Raji (cell line): ENCODE data around the gene HAS3.

Experiments used
- POLR2A ChIP-seq: IDR thresholded peaks from 2 replicates; pipeline ENCODE4 v1.6.1; 2011; ENCODE audit warnings: low read depth, low read length, control low read depth; ENCODE audit not compliant: insufficient read depth

Gene HAS3

DNA sequence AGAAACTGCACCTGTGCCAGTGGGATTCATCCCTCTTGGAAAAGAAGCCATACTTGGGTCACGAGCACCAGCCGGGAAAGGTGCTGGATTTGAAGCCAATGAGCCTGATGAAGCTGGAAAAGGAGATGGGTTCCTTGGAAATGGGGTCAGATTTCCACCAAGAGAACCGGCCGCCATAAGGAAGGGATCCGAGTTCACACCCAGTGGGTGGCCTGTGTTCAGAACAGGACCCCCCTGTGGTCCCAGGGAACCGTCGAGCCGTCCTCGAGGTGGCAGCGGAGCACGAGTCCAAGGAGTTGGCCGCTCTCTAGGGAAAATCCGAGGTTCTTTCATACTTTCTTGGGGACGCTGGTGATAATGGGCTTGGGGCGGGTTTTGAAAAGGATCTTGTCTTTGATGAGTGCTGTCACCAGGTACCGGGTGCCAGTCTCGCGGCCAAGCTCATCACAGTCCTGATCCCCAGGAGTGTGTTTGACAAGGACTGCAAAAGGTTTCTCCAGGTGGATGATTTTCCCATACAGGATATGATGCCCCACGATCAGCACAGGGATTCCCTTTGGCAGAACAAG is 14.7 kb downstream of the HAS3 start:
- TF ChIP-seq POLR2A: no peak

DNA sequence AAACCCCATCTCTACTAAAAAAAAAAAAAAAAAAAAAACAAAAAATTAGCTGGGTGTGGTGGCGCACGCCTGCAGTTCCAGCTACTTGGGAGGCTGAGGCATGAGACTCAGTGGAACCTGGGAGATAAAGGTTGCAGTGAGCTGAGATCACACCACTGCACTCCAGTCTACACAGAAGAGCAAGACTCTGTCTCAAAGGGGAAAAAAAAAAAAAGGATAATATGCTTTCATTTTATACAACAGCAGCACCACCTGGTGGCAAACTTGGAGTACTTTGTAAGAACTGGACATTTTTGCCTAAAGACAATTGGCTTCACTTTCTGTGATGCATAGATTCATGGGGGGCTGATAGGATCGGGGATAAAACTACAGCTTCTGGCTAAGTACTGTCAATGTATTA is 18.5 kb downstream of the HAS3 start:
- TF ChIP-seq POLR2A: no peak

DNA sequence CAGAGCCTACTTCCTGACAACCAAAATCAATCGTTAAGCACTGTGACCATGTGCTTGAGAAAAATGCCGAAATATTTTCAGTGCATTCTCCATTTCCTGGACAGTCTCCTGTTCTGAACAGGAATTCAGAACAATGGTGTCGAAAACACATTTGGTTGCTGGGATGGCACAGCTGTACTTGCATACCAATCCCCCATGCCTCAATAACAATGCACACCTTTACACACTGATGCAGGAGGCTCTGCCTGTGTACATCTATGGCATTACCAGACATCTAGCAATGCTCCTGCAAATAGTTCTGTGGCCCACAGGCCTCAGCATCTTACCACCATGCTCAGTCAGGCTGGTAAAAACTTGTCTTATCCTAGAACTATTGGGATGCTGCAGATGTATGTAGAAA is 20.8 kb downstream of the HAS3 start:
- TF ChIP-seq POLR2A: no peak

DNA sequence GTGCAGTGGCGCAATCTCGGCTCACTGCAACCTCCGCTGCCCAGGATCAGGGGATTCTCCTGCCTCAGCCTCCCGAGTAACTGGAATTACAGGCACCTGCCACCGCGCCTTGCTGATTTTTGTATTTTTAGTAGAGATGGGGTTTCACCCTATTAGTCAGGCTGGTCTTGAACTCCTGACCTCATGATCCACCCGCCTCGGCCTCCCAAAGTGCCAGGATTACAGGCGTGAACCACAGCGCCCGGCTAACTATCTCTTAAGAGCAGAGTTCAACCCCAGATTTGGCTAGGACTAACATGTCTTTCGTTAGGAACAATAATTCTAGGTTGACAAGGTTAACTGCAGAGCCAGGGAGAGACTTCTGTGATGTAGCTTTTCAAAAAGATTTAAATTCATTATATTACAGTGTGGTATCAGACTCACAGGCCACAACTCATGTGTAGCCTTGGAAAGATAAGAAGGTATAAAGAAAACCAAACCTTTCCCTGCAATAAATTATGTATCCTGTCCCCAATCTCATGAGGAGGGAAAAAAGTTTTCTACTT is 22.6 kb downstream of the HAS3 start:
- no peak for TF ChIP-seq POLR2A

DNA sequence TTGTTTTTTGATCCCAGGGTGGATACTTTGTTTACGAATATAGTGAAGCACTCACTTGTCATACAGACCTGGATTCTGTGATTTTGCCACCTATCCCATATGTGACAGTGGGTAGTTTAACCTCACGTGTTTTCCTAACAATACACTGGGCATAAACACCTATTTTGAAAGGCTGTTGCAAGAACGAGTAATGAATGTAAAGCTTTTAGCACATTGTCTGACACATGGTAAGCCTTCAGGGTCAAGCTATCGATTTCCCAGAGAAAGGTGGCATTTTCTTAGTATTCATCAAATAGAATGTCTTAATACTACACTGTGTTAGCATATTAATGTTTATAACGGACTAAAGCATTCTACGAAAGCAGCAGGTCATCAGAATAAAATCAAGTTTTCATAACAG is 25.0 kb downstream of the HAS3 start:
- no peak for TF ChIP-seq POLR2A

DNA sequence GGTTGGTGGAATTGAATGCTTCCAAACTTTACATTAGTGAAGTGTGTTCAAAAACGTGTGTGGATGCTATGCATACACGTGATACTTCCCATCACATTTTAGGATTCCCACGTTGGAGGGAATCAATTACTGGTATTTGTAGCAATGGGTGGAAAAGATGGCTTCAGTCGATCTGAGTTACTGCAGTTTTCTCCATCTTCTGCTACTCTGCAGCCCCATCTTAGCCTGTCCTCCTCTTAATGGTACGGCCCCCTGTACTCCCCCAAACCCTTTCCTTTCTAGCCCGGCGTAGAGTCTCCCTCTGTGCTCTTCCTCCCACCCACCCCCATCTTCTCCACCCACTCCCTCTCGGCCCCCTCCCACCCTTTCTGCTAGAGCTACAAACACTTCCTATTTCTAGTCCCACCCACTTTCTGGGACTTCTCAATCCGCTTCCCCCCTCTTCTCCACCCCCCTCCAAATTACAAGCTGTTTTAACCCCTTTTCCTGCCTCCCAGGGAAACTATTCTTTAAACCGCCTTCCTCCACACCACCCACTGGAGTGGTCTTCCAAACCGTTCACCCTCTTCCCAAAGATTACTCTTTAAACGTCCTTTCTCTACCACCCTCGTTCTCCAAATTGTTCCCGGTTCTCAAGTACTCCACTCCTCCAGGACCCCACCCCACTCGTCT is 25.9 kb downstream of the HAS3 start:
- no peak for TF ChIP-seq POLR2A

DNA sequence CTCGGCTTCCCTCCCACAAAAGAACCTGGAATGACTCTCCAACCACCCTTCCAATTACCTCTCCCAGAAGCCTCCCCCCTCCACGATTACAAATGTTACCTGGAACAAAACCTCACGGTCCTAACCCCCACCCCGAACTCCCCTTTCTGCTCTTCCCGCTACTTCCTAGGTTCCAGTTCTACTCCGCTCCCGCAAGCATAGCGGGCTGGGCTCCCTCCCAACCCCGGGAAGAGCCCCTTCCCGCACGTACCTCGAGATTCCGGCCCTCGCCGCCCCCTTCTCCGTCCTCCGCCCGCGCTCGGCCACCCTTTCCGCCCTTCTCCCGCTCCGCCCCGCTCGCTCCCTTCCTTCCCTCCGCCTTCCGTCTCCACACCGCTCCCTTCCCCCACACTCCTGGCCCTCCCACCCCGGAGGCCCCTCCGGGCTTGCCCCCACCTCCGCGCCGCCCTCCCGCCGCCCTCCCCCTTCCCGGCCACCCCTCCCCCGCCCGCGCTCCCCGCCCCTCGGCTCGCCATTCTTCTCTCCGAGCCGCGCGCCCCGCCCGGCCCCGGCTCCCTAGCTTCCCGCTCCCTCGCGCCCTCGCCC is 26.5 kb downstream of the HAS3 start:
- no peak; the same call in 1 of the 2 replicates for TF ChIP-seq POLR2A

DNA sequence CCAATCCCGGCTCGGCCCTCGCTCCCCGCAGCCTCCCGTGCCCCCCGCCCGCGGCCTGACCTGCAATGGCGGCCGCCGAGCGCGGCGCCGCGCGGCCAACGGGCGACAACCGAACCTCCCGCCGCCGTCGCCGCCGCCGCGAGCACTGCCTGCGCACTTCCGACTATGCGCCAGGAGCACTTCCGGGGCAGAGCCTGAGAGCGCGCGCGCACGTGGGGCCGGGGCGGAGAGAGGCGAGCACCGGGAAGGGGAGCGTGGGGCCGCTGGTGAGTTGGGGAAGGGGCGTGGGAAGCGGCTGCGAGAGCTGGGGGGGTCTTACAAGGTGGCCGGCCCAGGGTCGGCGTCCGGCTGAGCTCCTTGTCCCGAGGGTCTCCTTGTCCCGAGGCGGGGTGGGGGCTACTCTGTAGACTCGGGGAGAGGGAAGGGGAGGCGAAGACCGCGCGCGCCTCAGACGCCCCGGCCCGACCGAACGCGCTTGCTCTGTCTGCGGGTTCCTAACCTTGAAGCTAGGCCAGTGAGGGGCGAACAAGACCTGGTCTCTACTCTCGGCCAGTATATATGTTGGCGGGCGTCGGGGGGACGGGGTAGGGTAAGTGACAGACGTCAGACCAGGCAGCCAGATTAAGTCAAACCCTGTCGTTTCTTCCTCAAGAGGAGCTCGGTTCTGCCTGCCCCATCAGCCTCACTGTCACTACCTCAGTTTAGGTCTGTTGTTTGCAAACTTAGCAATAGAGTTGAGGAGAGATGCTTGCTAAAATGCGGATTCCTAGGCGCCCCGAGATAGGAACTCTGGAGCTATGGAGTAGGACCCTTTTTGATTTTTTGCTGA is 27.2 kb downstream of the HAS3 start, which contains the start of the genes CHTF8 and UTP4:
TSS of gene CHTF8 (minus strand) at position 165 of the 829 bp plus-strand sequence. CDS start 11,130 bp downstream, outside the sequence.
TSS of gene UTP4 (plus strand) at position 226 of the 829 bp plus-strand sequence. CDS start 811 bp downstream, outside the sequence.
- peak; percentile 77; the same call in 1 of the 2 replicates for TF ChIP-seq POLR2A

DNA sequence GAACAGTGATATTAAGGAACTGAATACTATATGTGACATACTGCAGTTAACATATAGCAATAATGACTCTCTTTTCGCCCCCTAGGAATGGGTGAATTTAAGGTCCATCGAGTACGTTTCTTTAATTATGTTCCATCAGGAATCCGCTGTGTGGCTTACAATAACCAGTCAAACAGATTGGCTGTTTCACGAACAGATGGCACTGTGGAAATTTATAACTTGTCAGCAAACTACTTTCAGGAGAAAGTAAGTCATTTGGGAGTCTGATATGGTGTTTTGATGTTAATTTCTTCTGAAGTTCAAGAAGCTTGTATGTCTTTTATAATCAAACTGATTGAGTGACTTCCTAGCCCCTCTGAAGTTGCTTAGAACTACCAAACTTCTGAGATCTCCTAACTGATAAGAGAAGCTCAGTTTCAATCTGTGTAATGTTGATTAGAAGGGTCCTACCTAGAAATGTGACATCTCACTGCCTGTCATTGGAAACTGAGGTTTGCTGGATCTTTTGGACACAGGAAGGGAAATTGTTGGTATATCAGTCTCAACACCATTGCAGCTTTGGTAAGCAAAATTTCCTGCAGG is 28.0 kb downstream of the HAS3 start:
- no peak for TF ChIP-seq POLR2A

DNA sequence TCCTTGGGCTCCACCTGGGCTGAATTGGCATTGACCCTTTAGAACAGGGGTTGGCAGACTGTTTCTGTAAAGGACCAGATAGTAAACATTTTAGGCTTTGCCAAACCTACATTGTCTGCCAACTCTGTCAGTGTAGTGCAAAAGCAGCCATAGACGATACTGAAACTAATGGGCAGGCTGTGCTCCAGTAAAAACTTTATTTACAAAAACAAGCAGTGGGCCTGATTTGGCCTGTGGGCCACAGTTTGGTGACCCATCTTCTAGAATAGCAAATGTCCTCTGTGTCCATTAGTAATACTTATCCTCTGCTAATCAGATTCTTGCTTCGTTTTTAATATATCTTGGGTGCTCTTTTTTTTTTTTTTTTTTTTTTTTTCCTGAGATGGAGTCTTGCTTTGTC is 33.2 kb downstream of the HAS3 start:
- TF ChIP-seq POLR2A: no peak

DNA sequence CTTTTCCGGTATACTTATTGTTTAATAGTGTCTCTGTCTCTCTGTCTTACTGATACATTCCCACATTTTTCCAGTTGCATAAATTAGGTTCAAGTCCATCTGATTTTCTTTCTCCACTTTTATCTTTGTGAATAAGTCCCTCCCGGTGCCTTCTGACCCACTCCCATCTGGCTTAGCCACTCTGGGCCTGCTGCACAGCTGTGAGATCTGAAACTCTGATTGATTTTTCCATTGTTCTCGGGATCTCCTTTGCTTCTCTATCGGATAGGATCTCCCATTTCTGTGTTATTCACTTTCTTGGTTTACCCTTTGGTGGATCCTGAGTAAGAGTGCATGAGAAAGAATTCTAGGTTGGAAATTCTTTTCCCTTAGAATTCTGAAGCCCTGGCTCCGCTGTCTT is 35.6 kb downstream of the HAS3 start:
- TF ChIP-seq POLR2A: no peak

DNA sequence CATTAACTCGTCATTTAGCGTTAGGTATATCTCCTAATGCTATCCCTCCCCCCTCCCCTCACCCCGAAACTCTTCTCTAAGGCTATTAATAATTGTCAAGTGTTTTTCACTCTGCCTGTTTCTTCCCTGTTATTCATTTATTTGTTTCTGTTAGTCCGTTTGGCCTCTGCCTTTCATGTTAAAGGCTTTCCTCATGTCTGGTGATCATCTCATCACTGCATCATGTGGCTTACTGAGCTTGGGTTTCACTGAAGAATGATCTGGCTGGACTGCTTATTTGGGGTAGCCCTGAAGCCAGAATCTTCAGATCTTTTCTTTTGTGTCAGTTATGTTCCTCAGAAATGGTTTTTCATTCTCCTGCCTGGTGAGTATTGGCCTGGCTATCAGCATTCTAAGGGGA is 36.5 kb downstream of the HAS3 start:
- TF ChIP-seq POLR2A: no peak

DNA sequence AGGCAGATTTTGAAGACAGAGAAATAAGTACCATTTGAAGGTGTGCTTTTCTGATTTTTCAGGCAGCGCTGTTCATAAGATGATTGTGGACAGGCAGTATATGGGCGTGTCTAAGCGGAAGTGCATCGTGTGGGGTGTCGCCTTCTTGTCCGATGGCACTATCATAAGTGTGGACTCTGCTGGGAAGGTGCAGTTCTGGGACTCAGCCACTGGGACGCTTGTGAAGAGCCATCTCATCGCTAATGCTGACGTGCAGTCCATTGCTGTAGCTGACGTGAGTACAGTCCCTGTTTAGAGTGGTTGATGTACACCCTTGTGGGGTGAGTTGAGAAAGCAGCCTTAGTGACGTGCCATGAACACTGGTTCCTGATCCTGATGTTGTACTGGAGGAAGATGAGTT is 37.7 kb downstream of the HAS3 start:
- TF ChIP-seq POLR2A: no peak

DNA sequence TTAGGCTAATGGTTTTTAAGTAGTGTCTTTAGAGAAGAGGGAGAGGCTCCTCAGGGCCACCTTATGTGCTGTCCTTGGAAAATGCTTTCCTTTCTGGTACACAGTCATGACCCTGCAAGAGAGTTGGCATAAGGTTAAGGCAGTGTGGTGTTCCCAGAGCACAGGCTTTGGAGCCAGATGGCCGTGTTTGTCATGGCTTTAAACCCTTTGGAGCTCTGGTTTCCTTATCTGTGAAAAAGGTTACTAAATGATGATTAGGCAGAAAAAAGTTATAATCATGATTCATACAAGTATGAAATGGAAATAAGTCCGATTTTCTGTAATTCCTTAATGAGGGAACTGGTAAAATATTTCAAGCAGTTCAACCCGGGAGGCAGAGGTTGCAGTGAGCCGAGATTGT is 40.2 kb downstream of the HAS3 start:
- TF ChIP-seq POLR2A: no peak
